ENCODE data around the gene SLC35F4. TPM values are rescaled to one million over a fixed set of nuclear protein-coding genes. Genes with fewer than 3 reads are reported as not detected.
"Not testable (repeated sequence)": the region's sequence is repeated elsewhere in the genome, so short reads cannot be mapped to it uniquely, and the experiment has no call there.

SLC35F4 gene
- 0.88 TPM in 1 of 2 replicates, not detected in the other for total RNA-seq (2014; rRNA removed; shearing (Covaris generic))

DNA sequence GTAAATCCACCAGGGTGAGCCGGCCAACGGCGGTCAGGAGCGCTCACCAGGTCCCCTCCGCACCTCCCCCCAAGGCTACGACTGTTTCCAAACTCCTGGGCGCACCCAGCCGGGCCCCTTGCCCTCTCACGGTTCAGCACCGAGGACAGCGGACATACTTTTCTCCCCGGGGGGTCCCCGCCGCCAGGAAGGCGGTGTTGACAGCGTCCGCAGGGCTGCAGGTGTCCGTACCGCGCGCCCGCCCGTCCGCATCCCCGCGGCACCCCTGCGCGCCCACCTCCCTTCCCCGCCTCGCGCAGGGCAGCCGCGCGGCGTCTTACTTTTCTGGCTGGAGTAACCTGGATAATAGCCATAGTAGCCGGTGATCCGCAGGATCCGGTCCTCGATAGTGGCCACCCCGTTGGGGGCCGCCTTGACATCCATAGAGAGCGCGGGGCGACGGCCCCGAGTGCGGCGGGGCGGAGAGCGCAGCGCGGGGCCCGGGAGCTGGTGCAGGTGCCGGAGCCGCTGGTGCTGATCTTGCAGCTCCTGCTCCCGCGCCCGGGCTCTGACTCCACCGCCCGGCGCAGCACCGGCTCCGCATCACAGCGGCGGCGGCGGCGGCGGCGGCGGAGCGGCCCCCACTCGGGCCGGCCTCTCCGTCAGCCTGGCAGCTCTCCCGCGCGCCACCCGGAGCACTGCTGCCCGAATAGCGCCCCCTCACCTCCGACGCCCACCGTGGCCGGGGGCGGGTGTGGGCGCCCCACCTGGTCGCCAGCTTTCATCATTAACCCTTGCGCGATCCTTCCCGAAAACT lies at the start of gene SLC35F4:
Gene SLC35F4, minus strand, starts transcription at position 690 of the 796 bp plus-strand sequence.
- peak; percentile 60 for DNase-seq (ENCODE audit: low spot score)
- in situ Hi-C loops (cut with HindIII; ENCODE audit: low sequenced_read_pairs) = no loop called here

DNA sequence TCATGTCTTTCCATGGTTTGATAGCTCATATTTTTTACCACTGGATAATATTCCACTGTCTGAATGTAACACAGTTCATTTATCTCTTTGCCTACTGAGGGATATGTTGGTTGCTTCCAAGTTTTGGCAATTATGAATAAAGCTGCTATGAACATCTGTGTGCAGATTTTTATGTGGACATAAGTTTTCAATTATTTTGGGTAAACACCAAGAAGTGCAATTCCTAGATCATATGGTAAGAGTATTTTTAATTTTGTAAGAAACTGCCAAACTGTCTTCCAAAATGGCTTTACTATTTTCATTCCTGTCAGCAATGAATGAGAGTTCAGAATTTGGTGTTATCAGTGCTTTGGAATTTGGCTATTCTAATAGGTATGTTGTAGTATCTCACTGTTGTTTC lies 43.7 kb upstream of the SLC35F4 start:
- no peak for DNase-seq (ENCODE audit: low spot score)
- in situ Hi-C loops (cut with HindIII; ENCODE audit: low sequenced_read_pairs) = no loop called here

GRCh38 chr14:57903954-57904353 lies 38.1 kb upstream of the SLC35F4 start:
- DNase-seq (ENCODE audit: low spot score) = no peak
- in situ Hi-C loops (cut with HindIII; ENCODE audit: low sequenced_read_pairs) = no loop called here

DNA sequence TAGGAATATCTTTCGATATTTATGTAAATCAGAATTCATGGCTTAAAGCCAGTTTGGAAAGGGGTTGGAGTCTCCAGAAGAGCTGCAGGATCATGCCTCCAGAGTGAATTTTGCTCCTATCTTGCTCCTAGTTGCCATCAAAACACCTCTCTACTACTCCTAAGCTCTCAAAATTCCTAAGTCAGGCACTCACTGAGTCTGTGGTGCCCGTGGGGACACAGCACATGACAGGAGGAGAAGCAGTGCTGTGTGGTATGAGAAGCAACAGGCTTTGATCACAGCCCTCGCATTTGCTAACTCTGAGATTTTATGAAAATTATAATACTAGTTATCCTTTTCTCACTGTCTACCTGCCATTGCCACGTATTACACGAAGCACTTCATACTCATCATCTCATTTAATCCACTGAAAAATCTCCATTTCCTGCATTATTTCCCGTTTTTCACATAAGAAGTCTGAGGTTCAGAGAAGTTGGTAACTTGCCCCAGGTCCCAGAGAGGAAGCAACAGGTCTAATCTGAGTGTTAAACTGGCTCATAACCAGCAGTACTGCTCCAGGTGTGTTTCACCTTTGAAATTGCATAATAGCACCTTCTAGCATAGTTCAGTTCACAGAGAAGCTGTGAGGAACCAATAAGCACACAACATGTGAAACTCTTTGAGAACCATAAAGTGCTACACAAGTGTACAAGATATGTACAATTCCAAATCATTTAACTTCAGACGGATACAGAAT lies 33.1 kb upstream of the SLC35F4 start:
- no peak for DNase-seq (ENCODE audit: low spot score)
- in situ Hi-C loops (cut with HindIII; ENCODE audit: low sequenced_read_pairs) = no loop called here

DNA sequence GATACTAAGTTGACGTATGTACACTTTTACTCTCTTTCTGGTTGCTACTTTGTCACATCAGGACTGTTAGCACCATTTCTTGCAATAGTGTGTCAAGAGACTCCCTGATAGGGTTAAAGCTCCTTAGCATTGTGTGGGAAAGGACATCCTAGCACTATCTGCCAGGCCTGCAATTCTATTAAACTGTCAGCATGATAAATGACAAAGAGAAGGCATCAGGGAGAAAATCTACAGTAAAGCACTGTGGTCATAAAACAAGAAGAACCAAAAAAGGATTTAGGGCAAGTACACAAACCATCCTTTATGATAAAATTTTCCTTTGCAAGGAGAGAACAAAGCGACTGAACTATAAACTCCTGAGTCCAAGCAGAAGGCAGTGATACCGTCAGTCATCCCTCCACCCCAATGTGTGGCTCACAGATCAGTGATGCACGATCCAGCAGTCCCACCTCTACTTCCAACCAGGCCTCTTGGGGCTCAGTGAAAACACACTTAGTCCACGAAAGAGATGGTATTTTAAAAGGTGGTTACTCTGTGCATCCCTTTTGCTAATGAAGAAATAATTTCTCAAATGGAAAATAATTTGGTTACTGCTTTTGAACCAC lies 31.4 kb upstream of the SLC35F4 start:
- in situ Hi-C loops (cut with HindIII; ENCODE audit: low sequenced_read_pairs) = no loop called here
- DNase-seq (ENCODE audit: low spot score) = no peak

DNA sequence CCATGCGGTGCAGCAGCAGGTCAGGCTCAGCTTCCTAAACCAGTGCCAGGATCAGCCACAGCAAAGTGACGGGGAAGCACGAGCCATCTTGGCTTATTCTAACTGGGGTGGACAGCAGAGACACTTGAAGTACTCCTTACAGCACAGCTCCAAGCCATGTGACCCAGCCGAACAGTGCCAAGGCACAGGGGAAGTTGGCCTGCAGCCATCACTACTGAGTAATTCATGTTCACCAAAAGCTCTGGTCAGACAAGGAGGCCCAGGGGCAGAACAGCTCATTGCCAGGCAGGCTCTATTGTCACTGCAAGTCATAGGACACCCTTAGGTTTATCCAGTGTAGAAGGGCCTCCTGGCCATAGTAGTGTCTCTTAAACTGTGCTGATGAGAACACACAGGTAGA lies 23.4 kb upstream of the SLC35F4 start:
- in situ Hi-C loops (cut with HindIII; ENCODE audit: low sequenced_read_pairs) = no loop called here

DNA sequence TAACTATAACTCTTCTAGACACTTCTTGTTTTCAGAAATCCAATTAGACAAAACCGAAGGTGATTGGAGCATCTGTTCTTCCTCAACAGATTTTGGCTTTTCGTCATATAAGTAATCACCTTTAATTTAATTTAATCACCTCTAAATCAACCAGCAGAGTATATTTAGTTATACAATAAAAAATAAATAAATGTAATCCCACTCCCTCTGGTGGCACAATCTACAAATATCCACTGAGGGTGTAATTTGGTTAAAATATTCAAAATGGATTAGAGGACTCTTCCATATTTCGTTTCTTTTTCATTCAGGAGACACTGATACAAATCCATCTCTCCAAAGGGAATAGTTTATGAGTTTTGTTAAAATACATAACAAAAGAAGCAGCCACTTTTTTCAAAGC lies 18.3 kb upstream of the SLC35F4 start:
- DNase-seq (ENCODE audit: low spot score) = no peak
- in situ Hi-C loops (cut with HindIII; ENCODE audit: low sequenced_read_pairs) = no loop called here

More for the DNA sequence above, 23.4 kb upstream of the SLC35F4 start:
- DNase-seq (ENCODE audit: low spot score) = peak; percentile 98

DNA sequence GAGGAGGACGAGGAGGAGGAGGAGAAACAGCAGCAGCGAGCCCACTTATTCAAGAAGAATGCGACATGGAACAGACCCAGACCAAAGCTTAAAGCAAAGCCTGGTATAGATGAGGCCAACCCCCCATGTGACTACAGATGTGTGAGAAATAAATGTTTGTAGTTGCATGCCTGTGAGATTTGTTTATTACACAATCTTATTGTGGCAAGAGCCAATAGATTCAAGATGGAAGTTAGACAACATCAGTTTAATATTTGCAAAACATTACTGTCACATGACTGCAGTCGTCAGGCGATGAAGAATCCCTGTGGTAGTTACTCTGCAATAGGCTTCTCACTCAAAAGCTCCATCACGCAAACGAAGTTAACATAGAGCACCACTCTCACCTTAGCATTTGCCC lies 17.2 kb upstream of the SLC35F4 start:
- DNase-seq (ENCODE audit: low spot score) = no peak
- in situ Hi-C loops (cut with HindIII; ENCODE audit: low sequenced_read_pairs) = no loop called here

DNA sequence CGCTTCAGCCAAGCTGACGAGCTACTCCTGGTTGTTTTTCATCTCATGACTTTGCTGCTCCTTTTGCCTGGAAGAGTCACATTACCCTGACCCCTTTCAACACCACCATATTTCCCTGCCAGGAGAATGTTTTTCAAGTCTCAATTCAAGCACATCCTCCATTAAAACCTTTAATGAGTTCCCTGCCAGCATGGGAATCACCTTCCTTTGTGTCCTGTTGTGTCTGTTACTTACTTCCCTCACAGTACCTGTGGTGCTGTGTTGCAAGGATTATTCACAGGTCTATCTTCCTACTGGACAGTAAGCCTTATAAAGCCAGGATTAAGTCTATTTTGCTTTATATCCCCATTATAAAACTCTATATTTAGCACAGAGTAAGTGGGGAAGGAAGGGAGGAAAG lies 13.6 kb upstream of the SLC35F4 start:
- DNase-seq (ENCODE audit: low spot score) = no peak
- in situ Hi-C loops (cut with HindIII; ENCODE audit: low sequenced_read_pairs) = no loop called here

GRCh38 chr14:57875985-57876384 lies 10.1 kb upstream of the SLC35F4 start:
- in situ Hi-C loops (cut with HindIII; ENCODE audit: low sequenced_read_pairs) = no loop called here
- no peak for DNase-seq (ENCODE audit: low spot score)

- in situ Hi-C loops (cut with HindIII; ENCODE audit: low sequenced_read_pairs) = no loop called here
Measured at GRCh38 chr14:57875296-57875695, 9.4 kb upstream of the SLC35F4 start.

GRCh38 chr14:57871459-57872080 lies 5.7 kb upstream of the SLC35F4 start:
- in situ Hi-C loops (cut with HindIII; ENCODE audit: low sequenced_read_pairs) = no loop called here

More at GRCh38 chr14:57875296-57875695, 9.4 kb upstream of the SLC35F4 start:
- DNase-seq (ENCODE audit: low spot score) = no peak

DNA sequence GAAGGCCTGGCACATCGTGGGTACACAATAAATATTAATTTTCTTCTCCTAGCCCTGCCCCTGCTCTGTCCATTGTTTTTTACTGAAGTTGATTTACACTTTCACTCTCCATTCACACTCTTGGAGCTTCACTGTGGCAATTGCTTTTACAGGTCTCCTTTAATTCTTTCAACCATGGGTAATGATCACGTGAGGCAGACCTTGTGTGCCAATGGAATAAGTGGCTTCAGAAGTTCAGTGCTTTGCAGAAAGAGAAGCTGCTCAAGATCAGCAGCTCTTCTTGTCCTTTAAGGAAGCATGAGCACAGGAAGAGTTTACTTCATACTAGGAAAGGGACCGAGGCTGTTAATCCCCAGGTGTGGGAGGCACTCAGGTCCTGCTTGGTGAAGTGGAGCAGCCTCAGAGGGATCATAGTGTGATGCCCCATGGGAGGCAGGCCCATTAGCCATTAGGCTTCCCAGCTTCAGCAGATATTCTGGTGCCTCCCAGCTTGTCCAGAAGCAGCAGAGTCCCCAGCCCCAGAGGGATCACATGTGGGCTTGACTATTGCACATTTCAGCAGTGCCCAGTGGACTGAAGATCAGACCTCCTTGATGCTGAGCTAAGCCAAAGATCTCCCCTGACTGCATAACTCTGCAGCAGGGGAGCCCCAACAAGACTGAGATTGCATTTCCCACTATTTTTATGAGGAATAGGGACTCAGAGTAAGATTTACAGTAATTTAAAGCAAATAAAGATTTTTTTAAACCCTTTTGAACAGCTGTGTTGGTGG lies 5.0 kb upstream of the SLC35F4 start:
- no peak for DNase-seq (ENCODE audit: low spot score)
- in situ Hi-C loops (cut with HindIII; ENCODE audit: low sequenced_read_pairs) = no loop called here

More at GRCh38 chr14:57871459-57872080, 5.7 kb upstream of the SLC35F4 start:
- DNase-seq (ENCODE audit: low spot score) = peak; percentile 79

DNA sequence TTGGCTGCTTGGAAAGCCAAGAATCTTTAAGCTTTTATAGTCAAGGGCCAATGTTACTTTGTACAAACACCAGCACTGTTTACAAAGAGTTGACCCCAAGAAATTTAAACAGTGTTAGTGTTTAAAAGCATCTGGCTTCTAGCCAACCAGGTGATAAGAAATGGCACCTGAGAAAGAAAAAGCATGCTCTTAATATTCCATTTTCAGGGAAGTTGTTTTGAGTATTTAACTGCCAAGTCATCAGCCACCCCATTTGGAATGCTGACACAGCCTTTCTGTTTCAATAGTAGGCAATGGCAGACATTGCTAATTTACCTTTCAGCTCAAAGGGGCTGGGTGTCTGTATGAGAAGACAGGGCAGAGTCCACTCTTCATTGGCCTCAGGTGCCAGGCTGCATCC lies 3.7 kb upstream of the SLC35F4 start:
- in situ Hi-C loops (cut with HindIII; ENCODE audit: low sequenced_read_pairs) = no loop called here
- DNase-seq (ENCODE audit: low spot score) = no peak

- in situ Hi-C loops (cut with HindIII; ENCODE audit: low sequenced_read_pairs) = no loop called here
- peak; percentile 56 for DNase-seq (ENCODE audit: low spot score)
Measured at GRCh38 chr14:57866199-57866705, 360 bp upstream of the SLC35F4 start.

GRCh38 chr14:57865066-57865402 lies 858 bp downstream of the SLC35F4 start:
- no peak for DNase-seq (ENCODE audit: low spot score)
- in situ Hi-C loops (cut with HindIII; ENCODE audit: low sequenced_read_pairs) = no loop called here

DNA sequence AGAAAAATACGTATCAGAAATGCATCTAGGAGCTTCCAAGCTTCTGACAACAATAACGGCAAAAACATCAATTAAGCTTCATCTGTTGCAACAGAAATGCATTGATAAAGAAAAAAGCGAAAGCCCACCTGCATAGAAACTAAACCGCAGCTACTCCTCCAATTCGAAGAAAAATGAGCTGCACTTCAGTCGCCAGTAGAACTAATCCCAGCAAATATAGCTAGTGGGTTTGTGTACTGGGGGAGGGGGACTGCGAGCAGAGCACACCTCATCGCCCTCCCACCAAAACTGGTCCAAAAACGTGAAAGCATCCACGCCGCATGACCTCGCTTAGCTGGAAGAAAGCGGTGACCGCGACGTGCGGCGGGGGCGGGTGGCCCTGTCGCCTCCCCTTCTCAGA lies 1.2 kb downstream of the SLC35F4 start:
- DNase-seq (ENCODE audit: low spot score) = peak; percentile 55
- in situ Hi-C loops (cut with HindIII; ENCODE audit: low sequenced_read_pairs) = no loop called here

GRCh38 chr14:57863471-57863870 lies 2.4 kb downstream of the SLC35F4 start:
- peak; percentile 92 for DNase-seq (ENCODE audit: low spot score)

DNA sequence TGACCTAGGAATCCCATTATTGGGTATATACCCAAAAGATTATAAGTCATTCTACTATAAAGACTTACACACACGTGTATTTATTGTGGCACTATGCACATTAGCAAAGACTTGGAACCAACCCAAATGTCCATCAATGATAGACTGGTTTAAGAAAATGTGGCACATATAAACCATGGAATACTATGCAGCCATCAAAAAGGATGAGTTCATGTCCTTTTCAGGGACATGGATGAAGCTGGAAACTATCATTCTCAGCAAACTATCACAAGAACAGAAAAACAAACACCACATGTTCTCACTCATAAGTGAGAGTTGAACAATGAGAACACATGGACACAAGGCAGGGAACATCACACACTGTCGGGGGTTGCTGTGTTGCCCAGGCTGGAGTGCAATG lies 10.2 kb downstream of the SLC35F4 start:
- DNase-seq (ENCODE audit: low spot score); in situ Hi-C loops (cut with HindIII; ENCODE audit: low sequenced_read_pairs): not testable (repeated sequence)

More at GRCh38 chr14:57863471-57863870, 2.4 kb downstream of the SLC35F4 start:
- in situ Hi-C loops (cut with HindIII; ENCODE audit: low sequenced_read_pairs) = no loop called here
